ENCODE results near the gene ARHGEF2.

- TF ChIP-seq CTCF (IDR thresholded peaks at IDR 0.05) (no peak), POLR2A (IDR thresholded peaks at IDR 0.05) (no peak)
Measured at GRCh38 chr1:155899683-155900082, 78.7 kb downstream of the ARHGEF2 start.

All from thyroid gland (tissue), 4 donors.